GM21619 (cell line): ENCODE measurements around the gene INAFM2.

Experiments
- ATAC-seq: cut with Tn5 transposase; IDR thresholded peaks from one replicate; pipeline ENCODE4 v1.9.1; 2021; ENCODE audit not compliant: unreplicated experiment

Gene INAFM2

GRCh38 chr15:40287505-40287904 is 36.0 kb upstream of the INAFM2 start:
- no peak for ATAC-seq

GRCh38 chr15:40287968-40288367 is 35.5 kb upstream of the INAFM2 start:
- no peak for ATAC-seq

GRCh38 chr15:40289140-40289775 is 34.2 kb upstream of the INAFM2 start:
- no peak for ATAC-seq

- ATAC-seq: no peak
Measured at GRCh38 chr15:40290545-40290917, 33.0 kb upstream of the INAFM2 start.

GRCh38 chr15:40290918-40291574 is 32.4 kb upstream of the INAFM2 start:
- ATAC-seq: no peak

GRCh38 chr15:40292246-40292645 is 31.2 kb upstream of the INAFM2 start:
- ATAC-seq: no peak

- no peak for ATAC-seq
Measured at GRCh38 chr15:40293006-40293405, 30.5 kb upstream of the INAFM2 start.

- no peak for ATAC-seq
Measured at GRCh38 chr15:40293905-40294895, 29.3 kb upstream of the INAFM2 start.

GRCh38 chr15:40295297-40295696 is 28.2 kb upstream of the INAFM2 start:
- ATAC-seq: no peak

- no peak for ATAC-seq
Measured at GRCh38 chr15:40295877-40296560, 27.5 kb upstream of the INAFM2 start.

GRCh38 chr15:40296561-40297230 is 26.8 kb upstream of the INAFM2 start:
- no peak for ATAC-seq

GRCh38 chr15:40297356-40297755 is 26.1 kb upstream of the INAFM2 start:
- ATAC-seq: no peak

GRCh38 chr15:40298216-40298935 is 25.1 kb upstream of the INAFM2 start:
- no peak for ATAC-seq

- ATAC-seq: no peak
Measured at GRCh38 chr15:40300367-40300766, 23.1 kb upstream of the INAFM2 start.

- no peak for ATAC-seq
Measured at GRCh38 chr15:40300771-40301170, 22.7 kb upstream of the INAFM2 start.

GRCh38 chr15:40301467-40302179 is 21.9 kb upstream of the INAFM2 start:
- ATAC-seq: no peak

GRCh38 chr15:40302288-40302886 is 21.1 kb upstream of the INAFM2 start:
- no peak for ATAC-seq

GRCh38 chr15:40302981-40303380 is 20.5 kb upstream of the INAFM2 start:
- no peak for ATAC-seq

GRCh38 chr15:40303576-40303975 is 19.9 kb upstream of the INAFM2 start:
- no peak for ATAC-seq
